GM21360 (cell line): ENCODE data around the gene GRPEL2.
"Not testable (repeated sequence)": the region's sequence is repeated elsewhere in the genome, so short reads cannot be mapped to it uniquely, and the experiment has no call there.

ENCODE experiments used
- ATAC-seq: cut with Tn5 transposase; IDR thresholded peaks from one replicate; pipeline ENCODE4 v1.9.1; 2021; ENCODE audit warnings: mild to moderate bottlenecking, moderate library complexity; ENCODE audit not compliant: unreplicated experiment

Gene GRPEL2

GRCh38 chr5:149375434-149375833, 30.1 kb downstream of the GRPEL2 start:
- ATAC-seq: no peak

- no peak for ATAC-seq
These were observed 30.8 kb downstream of the GRPEL2 start for GRCh38 chr5:149376104-149376503.

GRCh38 chr5:149376711-149377447, 31.6 kb downstream of the GRPEL2 start:
- no peak for ATAC-seq

GRCh38 chr5:149378241-149378820, 33.0 kb downstream of the GRPEL2 start:
- no peak for ATAC-seq

- no peak for ATAC-seq
These were observed 34.0 kb downstream of the GRPEL2 start, which contains the start of gene IL17B for GRCh38 chr5:149379177-149379761. IL17B (minus strand) TSS chr5:149379292; CDS start chr5:149379225, 67 bp downstream.

DNA sequence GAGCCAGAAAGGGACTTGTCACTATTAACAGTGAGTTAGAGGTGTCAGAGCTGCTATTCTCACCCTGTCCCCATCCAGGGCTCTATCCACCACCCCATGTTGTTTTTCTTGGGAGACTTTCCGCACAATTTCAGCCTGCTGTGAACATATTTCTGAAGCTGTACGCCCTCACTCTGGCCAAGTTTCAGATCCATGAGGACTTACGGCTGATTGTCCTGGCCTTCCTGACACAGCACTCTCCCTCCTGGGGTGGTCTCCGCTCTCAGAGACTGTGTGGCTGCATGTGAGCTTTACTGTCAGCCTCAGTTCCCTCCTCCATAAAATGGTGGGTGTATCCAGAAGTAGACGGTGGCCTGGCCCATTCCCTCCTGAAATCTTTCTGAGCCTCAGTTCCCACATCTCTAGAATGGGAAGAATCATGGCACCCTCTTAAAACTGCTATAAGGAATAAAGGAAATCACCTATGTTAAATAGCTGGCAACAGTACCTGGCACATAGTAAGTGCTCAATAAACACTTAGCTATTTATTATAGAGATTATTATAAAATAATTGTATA, 34.6 kb downstream of the GRPEL2 start:
- no peak for ATAC-seq

GRCh38 chr5:149380466-149381121, 35.3 kb downstream of the GRPEL2 start:
- ATAC-seq: no peak

- ATAC-seq: no peak
These were observed 36.1 kb downstream of the GRPEL2 start for GRCh38 chr5:149381261-149381985.

DNA sequence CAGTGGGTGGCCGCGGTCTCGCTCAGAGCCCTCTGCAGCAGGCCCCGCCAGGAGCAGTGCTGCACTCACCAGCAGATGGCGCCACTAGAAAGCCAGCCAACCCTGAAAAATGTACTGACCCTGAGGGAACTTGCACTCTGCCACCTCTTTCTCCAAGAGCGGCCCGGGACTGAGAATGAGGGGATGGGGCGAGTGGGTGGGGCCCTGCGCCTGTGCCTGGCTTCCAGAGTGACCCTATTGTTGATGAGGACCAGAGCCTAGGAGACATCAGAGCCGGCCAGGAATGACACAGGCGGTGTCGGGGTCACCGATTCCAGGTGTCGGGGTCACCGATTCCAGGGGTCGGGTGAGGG, 36.7 kb downstream of the GRPEL2 start:
- no peak for ATAC-seq

GRCh38 chr5:149382517-149383220, 37.4 kb downstream of the GRPEL2 start:
- no peak for ATAC-seq

DNA sequence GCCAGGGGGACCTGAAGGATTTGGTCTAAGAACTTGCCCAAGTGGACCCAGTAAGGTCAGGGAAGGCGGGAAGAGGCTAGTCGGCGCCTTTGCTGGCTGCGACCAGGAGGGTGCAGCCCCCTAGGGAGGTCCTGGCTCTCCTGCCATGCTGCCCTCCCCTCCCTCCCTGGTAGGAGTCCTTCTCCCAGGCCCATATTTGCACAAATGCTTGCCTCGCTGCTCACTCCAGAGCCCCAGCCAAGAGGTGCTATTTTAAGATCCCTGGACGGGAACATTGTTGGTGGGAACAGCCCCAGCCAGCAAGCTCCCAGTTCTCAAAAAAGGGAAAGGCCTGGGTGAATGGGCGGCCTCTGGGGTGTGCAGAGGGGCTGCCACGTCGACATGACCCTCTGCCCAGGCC, 38.1 kb downstream of the GRPEL2 start:
- no peak for ATAC-seq

- no peak for ATAC-seq
These were observed 40.9 kb downstream of the GRPEL2 start for GRCh38 chr5:149386166-149386565.

DNA sequence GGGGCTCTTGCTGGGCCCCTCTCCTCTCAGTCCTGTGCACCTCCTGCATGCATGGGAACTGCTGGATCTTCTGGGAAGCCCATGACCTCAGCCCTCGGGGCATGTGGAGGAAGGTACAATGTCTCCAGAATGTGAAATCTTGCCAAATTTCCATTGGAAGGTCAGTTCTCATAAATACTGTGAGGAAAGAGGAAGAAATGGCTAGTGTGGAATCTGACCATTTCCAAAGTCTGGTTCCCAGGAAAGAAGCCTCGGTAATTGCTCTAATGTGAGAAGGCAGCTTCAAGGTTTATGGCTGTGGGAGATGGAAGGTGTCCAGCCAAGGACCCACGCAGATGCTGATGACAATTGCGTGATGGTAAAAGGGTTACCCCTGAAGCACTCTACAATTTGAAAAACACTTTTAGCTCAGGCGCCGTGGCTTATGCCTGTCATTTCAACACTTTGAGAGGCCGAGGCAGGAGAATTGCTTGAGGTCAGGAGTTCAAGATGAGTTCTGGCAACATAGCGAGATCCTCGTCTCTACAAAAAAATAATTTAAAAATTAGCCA, 41.9 kb downstream of the GRPEL2 start:
- no peak for ATAC-seq

DNA sequence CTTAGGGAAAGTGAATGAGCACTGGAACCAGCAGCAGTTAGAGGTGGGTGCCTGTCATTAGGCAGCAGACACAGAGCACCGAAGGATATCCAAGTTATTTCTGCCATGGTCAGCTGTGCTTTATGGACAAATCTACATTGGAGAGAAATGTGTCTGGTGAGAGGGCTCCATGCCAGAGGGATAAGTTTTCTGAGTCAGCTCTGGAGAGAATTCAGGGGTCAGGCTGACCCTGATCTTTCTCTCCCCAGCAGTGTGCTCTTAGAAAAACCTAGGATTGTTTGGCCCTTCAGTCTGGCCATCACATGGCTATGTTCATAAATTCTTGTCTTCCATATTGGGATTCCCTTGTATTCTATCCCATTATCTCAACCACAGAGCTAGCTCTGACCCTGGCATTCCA, 42.7 kb downstream of the GRPEL2 start:
- no peak for ATAC-seq

DNA sequence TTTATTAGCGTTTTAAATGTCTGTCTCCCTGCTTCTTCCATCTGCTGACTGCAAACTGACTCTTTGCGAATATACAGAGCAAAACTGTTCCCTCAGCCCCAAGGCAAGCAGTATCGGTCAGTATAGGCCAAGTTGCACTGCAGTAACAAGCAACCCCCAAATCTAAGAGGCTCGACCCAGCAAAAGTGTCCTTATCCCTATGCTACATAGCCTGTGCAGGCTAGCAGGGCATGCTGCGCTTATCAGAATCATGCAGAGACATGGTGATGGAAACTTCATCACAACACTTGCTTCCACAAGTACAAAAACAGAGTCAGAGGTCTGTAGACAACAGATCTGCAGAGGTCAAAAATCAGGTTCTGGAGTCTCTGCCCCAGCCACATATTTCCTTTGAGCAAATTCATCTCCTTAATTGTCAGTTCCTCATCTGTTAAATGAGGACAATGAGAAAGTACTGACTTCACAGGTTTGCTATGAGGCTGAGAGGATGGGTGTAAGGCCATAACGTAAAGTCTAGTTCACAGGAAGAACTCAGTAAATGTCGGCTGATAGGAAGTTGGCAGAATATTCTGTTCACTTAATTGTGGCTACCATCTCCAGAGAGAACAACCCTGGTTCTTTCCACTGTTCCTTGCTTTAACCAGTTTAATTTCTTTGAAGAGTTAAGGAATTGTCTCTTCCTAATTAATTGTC, 43.3 kb downstream of the GRPEL2 start:
- ATAC-seq: no peak

GRCh38 chr5:149389552-149390495, 44.5 kb downstream of the GRPEL2 start:
- no peak for ATAC-seq

GRCh38 chr5:149391076-149391475, 45.8 kb downstream of the GRPEL2 start:
- ATAC-seq: not testable (repeated sequence)

DNA sequence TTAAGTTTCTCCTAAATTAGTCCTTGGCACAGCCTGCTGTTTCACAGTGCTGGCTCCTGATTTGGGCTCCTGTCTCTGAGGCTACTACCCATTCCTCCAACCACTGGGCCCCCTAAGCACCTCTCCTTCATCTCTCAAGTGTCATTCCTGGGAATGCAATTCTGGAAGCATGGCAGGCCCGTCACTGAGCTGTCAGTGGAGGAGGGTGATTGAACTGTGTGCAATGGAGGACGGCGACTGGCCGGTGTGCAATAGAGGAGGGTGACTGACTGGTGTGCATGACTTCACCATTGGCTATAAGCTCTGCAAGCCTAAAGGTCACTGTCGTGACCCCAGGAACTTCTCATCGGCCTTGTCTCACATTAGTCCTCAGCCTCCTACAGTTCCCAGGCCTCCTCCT, 46.2 kb downstream of the GRPEL2 start:
- no peak for ATAC-seq
